DMS79 (cell line): Measurements from ENCODE around the gene MEI1.
A peak's percentile ranks its signal among the peaks of the same experiment; 100 is the strongest.
"Not testable (repeated sequence)": the region's sequence is repeated elsewhere in the genome, so short reads cannot be mapped to it uniquely, and the experiment has no call there.

ENCODE experiments used
- DNase-seq: peaks from one replicate; lab custom pipeline; 2025; lab: John Stamatoyannopoulos, UW

The MEI1 gene

DNA sequence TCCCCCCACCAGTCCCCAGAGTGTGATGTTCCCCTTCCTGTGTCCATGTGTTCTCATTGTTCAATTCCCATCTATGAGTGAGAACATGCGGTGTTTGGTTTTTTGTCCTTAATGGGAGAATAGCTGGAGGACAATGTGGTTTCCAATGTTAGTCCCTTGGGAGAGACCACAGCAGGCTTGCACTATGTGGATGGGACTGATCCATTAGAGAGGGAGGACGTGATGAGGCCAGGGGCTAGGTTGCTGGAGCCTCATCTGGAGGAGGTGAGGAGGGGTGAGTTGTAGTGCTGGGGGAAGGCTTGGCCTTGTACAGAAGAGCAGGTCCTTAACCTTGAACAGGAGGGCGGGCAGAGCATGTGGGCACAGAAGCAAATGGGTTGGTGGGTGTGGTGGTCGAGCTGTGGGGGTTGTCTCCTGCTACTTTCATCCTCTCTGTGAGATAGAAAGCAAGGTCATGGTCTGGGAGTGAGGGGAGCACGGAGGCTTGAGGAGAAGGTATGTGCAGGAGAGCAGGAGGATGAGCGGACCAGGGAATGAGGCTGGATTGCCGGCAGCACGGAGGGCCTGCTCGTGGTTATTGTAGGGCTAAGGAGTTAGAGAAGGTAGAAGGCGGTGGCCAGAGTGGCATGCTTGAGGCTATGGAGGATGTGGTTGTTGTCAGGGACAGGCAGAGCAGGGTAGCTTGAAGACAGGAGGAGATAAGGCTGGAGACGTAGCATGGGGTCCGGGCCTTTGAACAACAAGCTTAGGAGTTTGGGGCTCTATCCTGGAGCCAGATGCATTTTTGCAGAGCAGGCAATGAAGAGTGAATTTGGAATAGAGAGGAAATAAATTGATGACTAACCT is 122.4 kb downstream of the MEI1 start:
- no peak for DNase-seq

GRCh38 chr22:41822317-41823057 is 123.2 kb downstream of the MEI1 start:
- no peak for DNase-seq

- no peak for DNase-seq
Observed at GRCh38 chr22:41823797-41824196, 124.5 kb downstream of the MEI1 start.

DNA sequence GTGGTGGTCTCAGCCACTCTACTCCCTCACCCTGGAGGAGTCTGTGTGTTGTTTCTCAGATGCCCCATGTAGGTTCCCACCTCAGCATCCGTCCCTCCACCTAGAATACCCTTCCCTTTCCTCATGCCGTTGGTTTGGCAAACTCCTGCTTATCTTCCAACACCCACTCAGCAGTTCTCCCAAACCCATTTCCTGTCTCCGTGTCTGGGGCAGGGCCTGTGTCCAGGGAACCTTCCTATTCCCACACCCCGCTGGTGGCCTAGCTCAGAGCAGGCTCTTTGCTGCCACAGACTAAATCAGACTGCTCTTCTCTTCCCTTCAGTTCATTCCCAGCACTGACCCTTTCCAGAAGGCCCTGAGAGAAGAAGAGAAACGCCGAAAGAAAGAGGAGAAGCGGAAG is 126.1 kb downstream of the MEI1 start:
- no peak for DNase-seq

- no peak for DNase-seq
Observed at GRCh38 chr22:41826021-41826420, 126.7 kb downstream of the MEI1 start.

GRCh38 chr22:41826430-41827383 is 127.4 kb downstream of the MEI1 start:
- DNase-seq, result no peak

DNA sequence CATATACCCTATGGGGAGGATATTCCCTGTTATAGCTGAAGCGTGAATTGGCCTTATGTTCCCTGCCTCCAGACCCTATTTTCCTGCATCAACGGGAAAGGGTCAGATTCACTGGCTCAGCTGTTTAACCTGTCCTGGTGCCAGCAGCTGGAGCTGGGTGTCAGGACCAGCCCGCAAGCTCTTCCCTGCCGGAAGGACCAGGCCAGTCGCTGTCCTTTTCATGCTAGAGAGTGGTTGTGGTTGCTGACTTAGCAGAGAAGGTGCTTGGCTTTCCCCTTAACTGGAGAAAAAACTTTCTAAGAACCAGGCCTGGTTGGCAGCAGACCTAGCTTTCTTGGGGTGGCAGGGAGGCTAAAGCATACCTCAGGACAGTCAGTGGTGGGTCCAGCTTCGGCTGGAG is 128.4 kb downstream of the MEI1 start:
- no peak for DNase-seq

DNA sequence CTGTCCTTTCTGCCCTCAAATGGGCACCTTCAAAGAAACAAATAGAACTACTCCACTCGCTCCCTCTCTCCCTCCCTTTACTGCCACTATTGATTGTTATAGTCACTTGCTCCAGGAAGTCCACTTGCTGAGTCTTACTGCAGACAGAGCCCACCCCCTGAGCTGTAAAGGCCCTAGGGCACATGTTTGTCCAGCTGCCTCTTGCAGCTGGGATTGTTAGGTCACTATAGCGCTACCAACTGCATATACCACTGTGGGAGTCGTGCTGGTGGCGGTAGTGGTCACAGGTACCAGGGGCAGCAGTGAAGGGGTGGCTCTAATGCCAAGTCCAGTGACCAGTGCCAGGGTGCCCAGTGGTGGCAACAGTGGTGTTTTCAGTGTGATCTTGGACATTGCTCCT is 129.2 kb downstream of the MEI1 start:
- DNase-seq, result no peak

DNA sequence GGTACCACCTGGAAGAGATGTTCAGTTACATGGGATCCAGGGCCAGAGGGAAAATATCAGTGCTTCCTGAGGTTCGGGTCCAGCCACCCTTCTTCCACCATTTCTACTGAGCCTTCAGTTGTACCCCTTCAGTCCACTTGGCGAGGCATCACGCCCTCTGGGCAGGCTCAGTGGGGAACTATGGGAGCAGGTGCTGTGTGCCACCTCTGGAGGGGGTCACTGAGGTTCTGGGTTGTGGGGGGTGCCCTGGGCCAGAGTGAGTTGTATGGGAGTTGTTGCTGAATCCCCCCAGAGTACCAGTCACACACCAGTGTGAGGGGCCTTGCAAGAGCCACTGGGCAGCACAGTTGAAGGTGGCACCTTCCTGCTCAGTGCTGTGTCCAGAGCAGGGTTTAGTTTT is 130.9 kb downstream of the MEI1 start:
- no peak for DNase-seq

- DNase-seq, result no peak
Observed at GRCh38 chr22:41831383-41831782, 132.1 kb downstream of the MEI1 start.

GRCh38 chr22:41831828-41832552 is 132.7 kb downstream of the MEI1 start:
- DNase-seq, result no peak

DNA sequence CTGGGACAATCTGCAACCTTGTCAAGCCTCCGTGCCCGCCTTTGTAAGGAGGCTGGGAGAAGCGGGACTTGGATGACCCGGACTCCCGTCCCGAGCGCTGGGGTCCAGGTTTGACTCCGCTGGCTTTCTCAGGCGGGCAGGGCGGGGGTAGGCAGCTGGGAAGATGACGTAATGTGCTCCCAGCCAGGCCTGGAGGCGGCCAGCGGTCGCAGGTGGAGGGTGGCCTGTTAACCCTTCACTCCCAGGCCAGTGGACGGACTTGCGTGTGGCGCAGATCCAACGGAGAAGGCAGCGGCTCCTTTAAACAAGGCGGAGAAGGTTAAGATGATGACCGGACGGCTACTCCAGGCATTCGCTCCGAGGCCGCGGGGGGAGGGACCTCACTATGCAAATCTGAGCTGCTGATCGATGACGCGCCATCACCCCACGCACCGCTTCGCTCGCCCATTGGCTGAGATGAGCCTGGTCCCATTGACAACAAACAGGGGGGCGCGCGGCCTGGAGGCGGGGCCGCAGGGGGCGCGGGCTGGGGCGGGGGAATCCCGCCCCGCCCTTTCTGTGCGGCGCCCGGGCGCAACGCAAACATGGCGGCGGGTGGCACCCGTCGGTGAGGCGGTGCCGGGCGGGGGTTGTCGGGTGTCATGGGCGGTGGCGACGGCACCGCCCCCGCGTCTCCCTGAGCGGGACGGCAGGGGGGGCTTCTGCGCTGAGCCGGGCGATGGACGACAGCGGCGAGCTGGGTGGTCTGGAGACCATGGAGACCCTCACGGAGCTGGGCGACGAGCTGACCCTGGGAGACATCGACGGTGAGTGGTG is 133.5 kb downstream of the MEI1 start, which contains the start of gene SREBF2:
SREBF2 (plus strand) TSS at position 553 of the 816 bp plus-strand sequence; CDS start at position 719, 166 bp downstream.
- DNase-seq, result peak; percentile 92

GRCh38 chr22:41833369-41834004 is 134.2 kb downstream of the MEI1 start:
- DNase-seq, result no peak

- DNase-seq, result no peak
Observed at GRCh38 chr22:41834005-41834944, 135.0 kb downstream of the MEI1 start.

DNA sequence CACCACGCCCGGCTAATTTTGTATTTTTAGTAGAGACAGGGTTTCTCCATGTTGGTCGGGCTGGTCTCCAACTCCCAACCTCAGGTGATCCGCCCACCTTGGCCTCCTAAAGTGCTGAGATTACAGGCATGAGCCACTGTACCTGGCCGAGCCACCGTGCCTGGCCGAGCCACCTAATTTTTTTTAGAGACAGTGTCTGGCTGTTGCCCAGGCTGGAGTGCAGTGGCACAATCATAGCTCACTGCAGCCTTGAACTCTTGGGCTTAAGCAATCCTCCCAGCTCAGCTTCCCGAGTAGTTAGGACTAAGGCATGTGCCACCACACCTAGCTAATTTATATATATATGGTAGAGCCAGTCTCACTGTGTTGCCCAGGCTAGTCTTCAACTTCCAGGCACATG is 136.2 kb downstream of the MEI1 start:
- not testable (repeated sequence) for DNase-seq

- no peak for DNase-seq
Observed at GRCh38 chr22:41836551-41836950, 137.2 kb downstream of the MEI1 start.

DNA sequence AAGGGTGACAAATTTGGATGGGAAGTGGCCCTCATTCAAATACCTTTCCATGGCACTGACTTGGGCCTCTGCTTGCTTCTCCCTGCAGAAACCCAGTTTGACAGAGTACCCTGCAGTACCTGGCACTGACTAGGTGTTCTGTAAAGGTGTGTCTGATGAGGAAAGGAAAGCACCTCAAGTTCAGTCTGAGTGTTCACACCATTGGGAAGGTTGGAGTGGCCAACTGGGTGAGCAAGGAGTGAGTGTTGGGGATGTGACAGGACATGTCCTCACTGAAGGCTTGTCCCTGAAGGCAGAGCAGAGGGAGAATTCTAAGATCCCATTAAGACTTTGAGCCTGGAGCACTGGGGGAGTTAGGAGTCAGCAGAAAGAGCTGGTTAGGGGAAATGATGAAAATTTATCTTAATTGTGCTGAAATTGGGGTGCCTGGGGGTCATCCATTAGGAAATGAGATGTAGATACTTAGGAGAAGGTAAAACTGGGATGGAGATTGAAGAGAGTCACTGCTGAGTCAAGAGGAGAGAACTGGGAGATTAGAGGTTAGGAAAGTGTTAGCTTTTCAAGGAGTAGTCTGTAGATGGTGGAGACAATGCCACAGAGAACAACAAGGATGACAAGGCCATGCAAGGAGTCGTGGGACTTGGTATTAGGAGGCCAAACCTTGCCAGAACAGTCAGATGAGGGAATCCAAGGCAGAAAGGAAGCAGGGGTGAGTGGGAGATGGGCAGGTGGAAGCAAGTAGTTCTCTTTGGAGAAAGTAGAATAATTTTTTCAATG is 139.7 kb downstream of the MEI1 start:
- DNase-seq, result no peak

DNA sequence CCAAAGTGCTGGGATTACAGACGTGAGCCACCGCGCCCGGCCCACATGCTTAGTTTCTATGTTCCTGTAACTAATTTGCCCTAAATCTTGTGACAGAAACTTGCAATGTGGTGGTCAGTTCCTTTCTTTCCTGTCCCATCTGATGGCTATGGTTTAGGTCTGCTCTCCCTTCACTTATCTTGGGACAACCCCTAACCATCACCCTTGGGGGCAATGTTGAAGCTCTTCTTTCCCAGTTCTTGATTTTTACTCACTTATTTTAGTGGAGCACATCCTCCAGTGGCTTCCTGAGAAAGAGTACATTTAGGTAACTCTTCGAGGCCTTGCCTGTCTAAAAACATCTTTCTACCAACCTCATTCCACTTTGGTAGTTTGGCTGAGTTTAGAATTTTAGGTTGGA is 140.9 kb downstream of the MEI1 start:
- DNase-seq, result no peak
